Dermis blood vessel endothelial cell (primary cell): ENCODE measurements around the gene PCDHA12. TPM values are rescaled to one million over a fixed set of nuclear protein-coding genes. Genes with fewer than 3 reads are reported as not detected.
"Not testable (repeated sequence)": the region's sequence is repeated elsewhere in the genome, so short reads cannot be mapped to it uniquely, and the experiment has no call there.

Experiments used
- DNase-seq: peaks from one replicate; pipeline ENCODE4 v3.0.0; 2010
- total RNA-seq: library from RNA; depleted of rRNA; stranded (reverse); fragments of >200 nt; gene quantifications from 2 replicates; pipeline ENCODE4 v1.2.3, GENCODE V29; 2014

Gene PCDHA12
- 0.17 TPM in 1 of 2 replicates, not detected in the other for total RNA-seq

GRCh38 chr5:140875085-140876065 is at the start of gene PCDHA12:
PCDHA12 (plus strand) TSS chr5:140875308; CDS start chr5:140875473, 165 bp downstream.
- DNase-seq: no peak

GRCh38 chr5:140827704-140828361 is 47.3 kb upstream of the PCDHA12 start, which contains the start of gene PCDHA6:
PCDHA6 (plus strand) TSS chr5:140827960; CDS start chr5:140828092, 132 bp downstream.
- DNase-seq: peak; percentile 32

- no peak for DNase-seq
These were observed 46.8 kb upstream of the PCDHA12 start for GRCh38 chr5:140828362-140828737.

- DNase-seq: not testable (repeated sequence)
These were observed 45.3 kb upstream of the PCDHA12 start for GRCh38 chr5:140829511-140830501.

GRCh38 chr5:140833993-140834392 is 41.1 kb upstream of the PCDHA12 start, which contains the start of gene PCDHA7:
PCDHA7 (plus strand) TSS chr5:140834269; CDS start chr5:140834384, 115 bp downstream.
- DNase-seq: peak; percentile 43

GRCh38 chr5:140834439-140835008 is 40.6 kb upstream of the PCDHA12 start:
- DNase-seq: not testable (repeated sequence)

- no peak for DNase-seq
These were observed 39.2 kb upstream of the PCDHA12 start for GRCh38 chr5:140835622-140836510.

- peak; percentile 16 for DNase-seq
These were observed 33.8 kb upstream of the PCDHA12 start, which contains the start of gene PCDHA8 for GRCh38 chr5:140840978-140841962. PCDHA8 (plus strand) TSS chr5:140841187; CDS start chr5:140841322, 135 bp downstream.

- no peak for DNase-seq
These were observed 32.0 kb upstream of the PCDHA12 start for GRCh38 chr5:140842798-140843733.

GRCh38 chr5:140848139-140849102 is 26.7 kb upstream of the PCDHA12 start, which contains the start of gene PCDHA9:
PCDHA9 (plus strand) TSS chr5:140848382; CDS start chr5:140848496, 114 bp downstream.
- DNase-seq: not testable (repeated sequence)

GRCh38 chr5:140849831-140850634 is 25.1 kb upstream of the PCDHA12 start:
- not testable (repeated sequence) for DNase-seq

GRCh38 chr5:140855772-140856674 is 19.1 kb upstream of the PCDHA12 start, which contains the start of gene PCDHA10:
PCDHA10 (plus strand) TSS chr5:140855897; CDS start chr5:140856049, 152 bp downstream.
- DNase-seq: peak; percentile 27

GRCh38 chr5:140857177-140857986 is 17.7 kb upstream of the PCDHA12 start:
- DNase-seq: no peak

- no peak for DNase-seq
These were observed 17.2 kb upstream of the PCDHA12 start for GRCh38 chr5:140857987-140858240.
